Stimulated activated CD8-positive, alpha-beta memory T cell treated with anti-CD3 and anti-CD28 coated beads, Interleukin-12 subunit alpha, Interleukin-12 subunit beta, amount 100 ng/mL, for 4 hours (primary cell): ENCODE data around the gene NUP214.
"Not testable (repeated sequence)": the region's sequence is repeated elsewhere in the genome, so short reads cannot be mapped to it uniquely, and the experiment has no call there.

Experiments
- DNase-seq: peaks from one replicate; pipeline ENCODE4 v3.0.0-alpha.2; 2020; ENCODE audit warnings: low read depth

Gene NUP214

DNA sequence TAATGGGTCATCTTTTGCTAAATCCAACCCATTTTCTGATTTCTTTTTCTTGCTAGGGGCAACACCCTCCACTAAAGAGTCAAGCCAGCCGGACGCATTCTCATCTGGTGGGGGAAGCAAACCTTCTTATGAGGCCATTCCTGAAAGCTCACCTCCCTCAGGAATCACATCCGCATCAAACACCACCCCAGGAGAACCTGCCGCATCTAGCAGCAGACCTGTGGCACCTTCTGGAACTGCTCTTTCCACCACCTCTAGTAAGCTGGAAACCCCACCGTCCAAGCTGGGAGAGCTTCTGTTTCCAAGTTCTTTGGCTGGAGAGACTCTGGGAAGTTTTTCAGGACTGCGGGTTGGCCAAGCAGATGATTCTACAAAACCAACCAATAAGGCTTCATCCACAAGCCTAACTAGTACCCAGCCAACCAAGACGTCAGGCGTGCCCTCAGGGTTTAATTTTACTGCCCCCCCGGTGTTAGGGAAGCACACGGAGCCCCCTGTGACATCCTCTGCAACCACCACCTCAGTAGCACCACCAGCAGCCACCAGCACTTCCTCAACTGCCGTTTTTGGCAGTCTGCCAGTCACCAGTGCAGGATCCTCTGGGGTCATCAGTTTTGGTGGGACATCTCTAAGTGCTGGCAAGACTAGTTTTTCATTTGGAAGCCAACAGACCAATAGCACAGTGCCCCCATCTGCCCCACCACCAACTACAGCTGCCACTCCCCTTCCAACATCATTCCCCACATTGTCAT is 72.0 kb downstream of the NUP214 start:
- DNase-seq = no peak

DNA sequence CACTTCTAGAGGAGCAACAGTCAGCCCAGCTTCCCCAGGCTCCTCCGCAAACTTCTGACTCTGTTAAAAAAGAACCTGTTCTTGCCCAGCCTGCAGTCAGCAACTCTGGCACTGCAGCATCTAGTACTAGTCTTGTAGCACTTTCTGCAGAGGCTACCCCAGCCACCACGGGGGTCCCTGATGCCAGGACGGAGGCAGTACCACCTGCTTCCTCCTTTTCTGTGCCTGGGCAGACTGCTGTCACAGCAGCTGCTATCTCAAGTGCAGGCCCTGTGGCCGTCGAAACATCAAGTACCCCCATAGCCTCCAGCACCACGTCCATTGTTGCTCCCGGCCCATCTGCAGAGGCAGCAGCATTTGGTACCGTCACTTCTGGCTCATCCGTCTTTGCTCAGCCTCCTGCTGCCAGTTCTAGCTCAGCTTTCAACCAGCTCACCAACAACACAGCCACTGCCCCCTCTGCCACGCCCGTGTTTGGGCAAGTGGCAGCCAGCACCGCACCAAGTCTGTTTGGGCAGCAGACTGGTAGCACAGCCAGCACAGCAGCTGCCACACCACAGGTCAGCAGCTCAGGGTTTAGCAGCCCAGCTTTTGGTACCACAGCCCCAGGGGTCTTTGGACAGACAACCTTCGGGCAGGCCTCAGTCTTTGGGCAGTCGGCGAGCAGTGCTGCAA is 72.8 kb downstream of the NUP214 start:
- no peak for DNase-seq

DNA sequence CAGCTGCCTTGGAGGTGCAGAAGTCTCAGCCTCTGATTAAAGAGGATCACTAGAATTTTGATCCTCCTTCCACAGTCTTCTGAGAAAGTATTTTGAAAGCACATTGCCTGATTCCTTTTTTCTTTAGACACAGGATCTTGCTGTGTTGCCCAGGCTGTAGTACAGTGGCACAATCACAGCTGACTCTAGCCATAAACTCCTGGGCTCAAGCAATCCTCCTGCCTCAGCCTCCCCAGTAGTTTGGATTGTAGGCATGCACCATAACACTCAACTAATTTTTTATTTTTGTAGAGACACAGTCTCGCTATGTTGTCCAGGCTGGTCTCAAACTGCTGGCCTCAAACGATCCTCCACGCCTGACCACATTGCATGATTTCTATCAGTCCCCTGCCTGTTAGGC is 76.5 kb downstream of the NUP214 start:
- no peak for DNase-seq

DNA sequence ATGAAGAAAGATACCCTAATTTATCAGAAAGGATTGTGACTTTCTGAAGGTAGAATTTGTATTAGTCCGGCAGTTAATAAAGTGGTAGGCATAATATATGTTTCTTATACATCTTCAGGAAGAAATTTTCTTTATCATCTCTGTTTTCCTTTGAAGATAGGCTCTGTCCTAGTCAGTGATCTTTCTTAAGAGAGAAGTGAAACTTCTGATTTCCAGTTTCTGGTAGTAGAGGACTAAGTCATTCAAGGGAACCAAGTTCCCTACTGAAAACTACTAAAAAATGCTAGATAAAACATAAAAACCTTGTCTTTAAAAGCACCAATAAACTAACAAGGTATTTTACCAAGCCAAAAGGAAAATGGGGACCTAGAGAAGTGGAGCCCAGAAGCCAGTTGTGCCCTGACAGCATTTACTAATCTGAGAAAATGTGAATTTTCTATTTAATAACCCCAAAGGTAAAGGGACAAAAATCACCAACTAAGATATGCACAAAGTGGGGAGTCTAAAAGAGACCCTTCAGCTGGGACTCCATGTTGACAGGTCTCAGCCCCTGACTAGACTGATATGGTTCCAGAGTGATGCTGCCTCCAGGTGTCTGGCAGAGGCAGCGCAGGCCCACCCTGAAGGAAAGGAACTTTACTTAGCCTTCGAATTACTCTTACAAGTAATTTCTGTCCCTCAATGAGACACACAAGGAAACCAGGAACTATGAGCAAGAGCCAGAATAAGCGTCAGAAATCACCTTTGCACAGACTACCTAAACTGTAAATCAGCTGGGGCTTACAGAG is 78.2 kb downstream of the NUP214 start:
- no peak for DNase-seq

DNA sequence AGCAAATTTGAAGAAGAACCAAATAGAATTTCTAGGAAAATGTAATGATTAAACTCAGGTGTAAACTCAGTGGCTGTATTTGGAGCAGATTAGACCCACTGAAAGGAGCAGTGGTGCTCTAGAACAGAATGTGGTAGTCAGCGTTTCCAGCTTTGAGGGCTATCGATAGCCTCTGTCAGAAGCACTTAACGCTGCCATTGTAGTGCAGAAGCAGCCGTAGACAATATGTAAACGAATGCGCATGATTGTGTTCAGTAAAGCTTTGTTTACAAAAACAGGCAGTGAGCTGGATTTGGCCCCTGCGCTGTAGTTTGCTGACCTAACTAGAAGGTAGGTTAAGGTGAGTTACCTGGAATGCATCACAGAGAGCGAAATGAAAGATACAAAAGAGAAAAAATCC is 78.9 kb downstream of the NUP214 start:
- no peak for DNase-seq

DNA sequence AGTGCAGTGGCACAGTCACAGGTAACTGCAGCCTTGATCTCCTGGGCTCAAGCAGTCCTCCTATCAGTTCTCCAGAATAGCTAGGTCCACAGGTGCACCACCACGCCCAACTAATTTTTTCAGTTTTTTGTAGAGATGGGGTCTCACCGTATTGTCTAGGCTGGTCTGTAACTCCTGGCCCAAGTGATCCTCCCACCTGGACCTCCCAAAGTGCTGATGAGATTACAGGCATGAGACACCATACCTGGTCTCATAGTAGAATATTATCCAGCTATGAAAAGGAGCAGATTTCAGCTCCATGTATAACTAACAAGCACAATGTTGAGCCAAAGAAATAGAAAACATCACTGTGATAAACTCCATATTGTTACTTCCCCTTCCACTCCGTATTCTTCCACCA is 81.1 kb downstream of the NUP214 start:
- no peak for DNase-seq

DNA sequence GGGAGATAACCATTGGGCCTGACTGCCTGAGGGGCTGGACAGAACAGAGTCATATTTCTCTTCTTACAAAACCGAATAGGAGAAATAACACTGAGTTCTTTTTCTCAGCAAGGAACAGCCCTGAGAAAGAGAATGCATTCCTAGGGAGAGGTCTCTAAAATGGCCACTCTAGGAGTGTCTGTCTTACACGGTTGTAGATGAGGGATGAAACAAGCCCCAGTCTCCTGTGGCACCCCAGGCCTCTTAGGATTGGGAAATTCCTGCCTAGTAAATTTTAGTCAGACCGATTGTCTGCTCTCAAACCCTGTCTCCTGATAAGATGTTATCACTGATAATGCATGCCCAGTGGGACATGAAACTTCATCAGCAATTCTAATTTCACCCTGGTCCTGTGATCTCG is 86.5 kb downstream of the NUP214 start:
- not testable (repeated sequence) for DNase-seq

DNA sequence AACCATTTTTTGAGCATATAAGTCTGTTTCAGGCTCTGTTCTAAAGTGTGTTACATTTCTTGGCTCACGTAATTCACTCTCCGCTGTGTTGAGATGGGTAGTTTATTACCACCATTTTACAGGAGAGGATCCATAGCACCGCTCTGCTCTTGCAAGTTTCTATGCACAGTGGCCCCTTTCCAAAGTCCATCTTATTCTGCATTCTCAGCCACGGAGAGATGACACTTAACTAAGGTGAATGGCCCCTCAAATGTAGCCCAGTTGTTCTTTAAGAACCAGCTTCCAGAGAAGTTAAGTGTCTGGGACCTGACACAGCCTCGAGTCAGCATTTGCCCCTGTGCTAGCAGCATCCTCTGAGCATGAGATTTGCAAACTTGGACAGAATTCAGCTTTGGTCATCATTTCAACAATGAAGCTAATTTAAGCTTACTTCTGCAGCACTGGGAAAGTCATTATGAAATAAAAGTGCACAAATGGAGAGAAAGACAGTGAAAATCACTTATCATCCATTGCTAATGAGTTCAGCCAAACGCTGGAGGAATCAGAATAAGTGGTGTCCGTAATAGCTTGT is 89.0 kb downstream of the NUP214 start:
- no peak for DNase-seq

DNA sequence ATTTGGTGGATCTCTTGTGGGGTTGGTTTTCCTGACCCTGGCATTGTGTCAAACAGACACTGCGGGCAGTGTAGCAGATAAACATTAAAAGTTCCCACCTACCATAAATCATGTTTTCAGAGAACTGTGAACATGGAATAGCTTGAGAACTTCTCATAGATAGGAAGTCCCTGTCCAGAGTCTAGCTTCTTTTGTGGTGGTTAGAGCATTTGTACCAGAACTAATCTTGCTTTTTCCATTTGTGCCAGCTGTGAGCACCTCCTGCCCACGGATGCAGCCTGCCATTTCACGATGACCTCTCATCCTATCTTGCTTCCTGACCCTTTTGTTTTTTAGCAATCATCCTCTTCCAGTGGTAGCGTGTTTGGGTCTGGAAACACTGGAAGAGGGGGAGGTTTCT is 89.5 kb downstream of the NUP214 start:
- DNase-seq = no peak

DNA sequence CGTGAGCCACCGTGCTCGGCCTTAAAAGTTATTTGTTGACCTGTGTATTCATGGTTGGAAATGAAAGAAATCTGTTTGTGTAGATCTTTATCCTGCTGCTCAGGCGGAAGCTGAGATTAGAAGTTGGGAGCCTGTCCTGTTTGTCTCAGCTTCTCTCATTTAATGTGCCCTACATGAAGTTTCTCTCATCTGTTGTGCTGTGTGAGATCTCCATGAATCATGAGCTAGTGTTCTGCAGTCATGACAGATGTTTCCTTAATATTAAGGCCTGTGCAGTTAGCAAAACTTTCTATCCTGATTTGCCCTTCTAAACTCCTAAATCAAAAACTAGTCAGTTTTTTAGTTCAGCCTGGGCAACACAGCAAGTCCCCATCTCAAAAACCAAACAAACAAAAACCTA is 91.4 kb downstream of the NUP214 start:
- no peak for DNase-seq

DNA sequence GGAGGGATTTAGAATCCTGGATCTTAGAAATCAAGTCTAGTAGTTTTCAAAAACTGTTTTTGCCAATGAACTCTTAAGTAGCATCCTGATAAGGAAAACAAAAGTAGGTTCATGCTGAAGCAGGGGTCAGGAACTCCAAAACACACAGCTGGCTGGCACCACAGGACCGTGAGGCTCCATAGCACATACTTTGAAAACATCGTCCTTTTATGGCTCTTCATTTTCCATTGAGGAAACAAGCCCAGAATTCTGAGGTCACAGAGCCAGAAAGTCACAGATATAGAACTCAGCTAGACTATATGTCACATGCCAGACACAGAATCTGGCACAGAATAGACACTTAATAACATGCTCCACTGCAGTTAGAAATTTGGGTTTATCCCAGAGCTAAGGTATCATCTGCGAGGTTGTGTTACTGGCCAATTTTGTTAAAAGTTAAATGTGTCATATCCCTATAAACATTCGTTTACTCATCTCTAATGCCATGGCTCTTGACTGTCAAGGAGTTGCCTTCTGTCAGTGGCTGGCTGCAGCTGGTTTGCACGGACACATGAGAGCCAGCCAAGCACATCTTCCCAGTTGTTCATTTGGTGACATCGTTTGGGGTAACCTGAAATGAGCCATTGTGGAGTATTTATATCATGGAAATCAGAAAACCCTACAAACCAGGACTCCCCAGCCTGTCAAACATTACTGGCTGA is 92.1 kb downstream of the NUP214 start:
- DNase-seq = no peak

DNA sequence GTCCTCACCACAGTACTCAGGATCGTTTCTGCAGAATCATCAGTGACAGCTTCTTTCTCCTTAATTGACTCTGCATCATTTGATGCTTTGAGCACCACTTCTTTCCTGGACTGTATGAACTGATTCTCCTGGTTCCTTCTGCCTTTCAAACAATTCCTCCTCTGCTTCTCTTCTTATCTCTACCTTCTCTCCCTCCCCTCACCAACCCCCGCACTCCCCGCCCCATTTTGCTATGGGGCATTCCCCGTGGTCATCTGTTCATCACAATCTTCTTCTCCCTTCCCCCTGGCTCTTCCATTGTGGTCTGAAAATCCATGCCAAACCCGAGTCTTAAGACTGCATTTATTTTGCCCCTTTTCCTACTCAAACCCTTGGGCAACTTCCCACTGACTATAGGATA is 93.0 kb downstream of the NUP214 start:
- DNase-seq = no peak

DNA sequence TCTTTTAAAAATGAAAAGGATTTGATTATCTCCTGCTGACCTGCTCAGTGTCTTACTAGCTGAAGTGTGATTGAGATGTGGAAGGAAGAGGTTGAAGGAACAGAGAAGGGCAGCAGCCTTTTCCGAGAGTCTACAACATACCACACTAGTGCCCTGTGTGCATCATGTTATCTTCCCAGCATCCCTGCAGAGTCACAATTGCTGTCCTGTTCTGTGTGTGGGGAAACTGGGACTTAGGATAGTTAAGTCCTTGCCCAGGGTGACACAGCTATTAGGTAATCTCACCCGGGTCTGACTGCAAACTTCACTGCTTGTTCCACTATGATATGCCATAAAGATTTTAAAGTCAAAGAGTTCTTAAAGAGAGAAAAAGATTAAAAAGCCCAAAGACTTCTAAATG is 95.1 kb downstream of the NUP214 start:
- DNase-seq = no peak

DNA sequence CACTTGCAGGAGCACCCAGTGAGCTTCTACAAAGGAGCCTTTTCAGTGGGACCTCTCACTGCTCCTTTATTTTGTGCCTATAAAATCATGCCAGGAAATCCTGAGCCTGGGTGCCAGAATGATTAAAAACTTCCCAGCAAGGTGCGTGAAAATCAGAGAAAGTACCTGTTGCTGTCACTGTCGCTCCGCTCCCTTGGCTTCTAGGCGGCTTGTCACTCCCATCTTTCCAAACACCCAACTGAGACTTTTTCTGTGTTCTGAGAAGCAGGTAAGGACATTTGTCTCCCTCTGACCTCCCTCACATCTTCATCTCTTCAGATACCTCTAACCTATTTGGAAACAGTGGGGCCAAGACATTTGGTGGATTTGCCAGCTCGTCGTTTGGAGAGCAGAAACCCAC is 97.1 kb downstream of the NUP214 start:
- no peak for DNase-seq

DNA sequence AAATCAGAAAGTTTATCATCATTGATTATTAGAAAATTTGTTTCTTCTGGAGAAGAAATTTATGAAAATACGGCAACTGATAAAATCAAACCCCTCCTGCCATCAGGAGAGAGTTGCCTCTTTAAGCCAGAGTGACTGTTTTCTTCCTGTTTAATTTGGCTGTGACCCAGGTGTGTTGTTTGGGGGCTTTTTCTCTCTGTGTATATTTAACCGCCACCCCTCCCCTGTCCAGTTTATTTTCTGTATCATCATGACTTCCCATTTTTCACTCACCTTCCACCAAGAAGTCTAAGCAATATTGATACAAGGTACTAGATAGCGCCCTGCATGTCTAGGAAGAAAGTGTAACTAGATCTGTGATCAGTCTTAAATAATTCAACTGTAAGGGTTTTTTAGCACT is 100.8 kb downstream of the NUP214 start:
- DNase-seq = no peak

DNA sequence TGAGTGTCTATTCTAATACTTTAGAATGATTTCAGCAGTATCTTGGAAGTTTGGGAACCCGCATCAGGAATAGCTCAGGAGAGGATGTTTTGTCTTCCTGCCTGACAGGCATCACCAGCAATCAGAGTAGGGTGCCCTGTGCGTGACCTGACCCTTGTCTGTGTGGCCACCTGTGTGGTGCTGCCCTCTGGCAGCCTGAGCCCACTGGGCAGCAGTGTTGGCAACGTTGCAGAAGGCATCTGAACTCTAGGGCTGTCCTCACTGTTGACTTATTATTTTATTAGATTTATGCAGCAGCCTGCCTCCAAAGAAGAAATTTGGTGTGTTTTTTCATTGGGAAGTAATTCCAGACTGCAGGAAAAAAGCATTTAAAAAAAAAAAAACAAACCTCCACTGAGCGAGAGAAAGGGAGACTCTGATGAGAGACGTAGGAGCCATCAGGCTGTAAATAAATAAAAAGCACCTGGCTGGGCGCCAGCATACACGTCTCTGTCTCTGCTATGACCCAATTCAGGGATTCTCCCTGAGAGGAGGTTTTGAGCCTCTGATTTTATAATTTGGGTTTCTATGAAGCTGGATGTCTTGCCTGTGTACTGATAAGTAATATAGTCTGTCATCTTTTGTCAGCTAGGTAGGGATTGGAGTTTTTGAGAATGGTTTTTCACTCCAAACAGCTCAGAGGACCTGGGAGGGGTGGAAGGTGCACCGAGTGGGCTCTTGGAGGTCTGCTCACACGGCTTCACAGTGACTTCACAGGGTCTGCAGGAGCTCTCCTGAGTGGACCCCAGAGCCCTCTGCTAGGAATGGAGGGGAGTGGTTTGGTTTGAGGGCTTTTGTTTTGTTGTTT is 101.9 kb downstream of the NUP214 start:
- DNase-seq = no peak

DNA sequence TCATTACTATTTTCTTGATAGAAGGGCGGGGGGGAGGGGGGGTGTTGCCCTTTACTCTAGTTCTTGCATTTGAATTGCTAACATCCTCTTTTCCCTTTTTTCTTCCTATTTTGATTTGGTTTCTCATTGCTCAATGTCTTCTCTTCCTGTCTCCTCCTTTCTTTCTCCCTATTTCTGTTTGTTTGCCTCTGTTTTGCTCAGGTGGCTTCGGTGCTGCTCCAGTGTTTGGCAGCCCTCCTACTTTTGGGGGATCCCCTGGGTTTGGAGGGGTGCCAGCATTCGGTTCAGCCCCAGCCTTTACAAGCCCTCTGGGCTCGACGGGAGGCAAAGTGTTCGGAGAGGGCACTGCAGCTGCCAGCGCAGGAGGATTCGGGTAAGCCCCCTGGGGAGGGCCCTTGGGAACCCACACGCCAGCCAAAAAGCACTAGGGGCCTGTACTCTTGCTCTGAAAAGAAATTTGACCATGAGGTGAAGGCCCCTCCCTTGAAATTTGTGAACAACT is 102.6 kb downstream of the NUP214 start:
- no peak for DNase-seq

DNA sequence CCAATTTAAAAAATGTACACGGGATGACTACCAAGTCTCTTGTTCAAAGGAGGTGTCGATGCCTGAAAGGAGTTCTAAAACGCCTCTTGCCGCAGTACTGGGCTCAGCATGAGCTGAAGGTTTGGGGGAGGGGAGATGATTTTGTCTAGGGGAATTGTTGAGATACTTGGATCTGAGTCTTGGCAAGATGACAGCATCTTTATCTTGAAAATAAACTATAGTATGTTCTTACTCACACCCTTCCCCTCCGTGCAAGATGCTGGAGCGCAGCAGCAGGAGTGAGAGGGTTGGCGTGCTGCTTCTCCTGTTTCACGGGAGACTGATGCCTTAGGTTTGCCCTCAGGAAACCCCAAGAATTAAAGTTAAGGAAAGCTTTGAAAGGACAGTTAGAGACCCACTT is 103.6 kb downstream of the NUP214 start:
- no peak for DNase-seq

DNA sequence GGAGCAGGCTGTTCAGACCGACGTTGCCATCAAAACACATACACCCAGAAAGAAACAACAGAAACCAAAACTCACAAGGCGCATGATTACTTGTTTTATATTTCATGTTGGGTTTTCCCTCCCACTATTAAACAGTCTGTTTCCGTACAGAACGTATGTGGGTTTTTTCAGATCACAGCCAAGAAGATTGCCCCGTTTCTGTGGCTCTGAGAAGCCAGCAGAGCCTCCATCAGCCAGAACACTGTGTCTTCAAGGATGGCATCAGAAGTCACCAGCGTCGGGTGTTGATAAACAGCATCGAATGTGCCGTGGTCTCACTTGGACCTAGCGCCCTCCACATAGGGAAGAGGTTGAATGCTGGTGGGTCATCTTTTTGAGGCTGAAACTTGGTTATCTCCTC is 108.2 kb downstream of the NUP214 start:
- DNase-seq = no peak

DNA sequence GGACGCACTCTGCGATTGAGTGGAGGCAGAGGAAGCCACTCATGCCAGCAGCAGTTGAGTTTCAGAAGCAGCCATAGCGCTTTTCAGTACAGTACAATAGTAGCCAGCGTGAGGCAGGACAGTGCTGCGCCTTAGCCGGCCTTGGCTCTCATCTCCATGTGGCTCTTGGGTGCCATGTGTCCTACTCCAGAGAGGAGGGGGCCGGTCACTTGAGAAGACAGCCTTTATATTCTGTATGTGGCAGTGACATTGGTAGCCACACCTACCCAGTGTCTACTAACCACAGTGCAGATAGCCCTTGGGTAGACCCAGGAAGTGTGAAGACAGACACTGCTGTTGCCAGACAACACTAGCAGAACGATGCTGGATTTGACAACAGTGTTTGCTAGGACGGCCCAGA is 108.6 kb downstream of the NUP214 start:
- DNase-seq = no peak
